Mucosa of gallbladder (tissue), 1 donor: ENCODE measurements around the gene ZDHHC14. TPM values are rescaled to one million over a fixed set of nuclear protein-coding genes. Genes with fewer than 3 reads are reported as not detected.
"Not testable (repeated sequence)": the region's sequence is repeated elsewhere in the genome, so short reads cannot be mapped to it uniquely, and the experiment has no call there.

Source experiments
- DNase-seq: peaks from one replicate; pipeline ENCODE4 v3.0.0-alpha.2; 2020; ENCODE audit warnings: low spot score
- total RNA-seq: library from RNA; stranded (reverse); gene quantifications from one replicate; pipeline ENCODE4 v1.2.1, GENCODE V29; 2021
- donor health status: DM: no; HTN: no; CAD: no.

ZDHHC14 gene
- total RNA-seq, 1 donor from 2014 or later: 17.8 TPM

DNA sequence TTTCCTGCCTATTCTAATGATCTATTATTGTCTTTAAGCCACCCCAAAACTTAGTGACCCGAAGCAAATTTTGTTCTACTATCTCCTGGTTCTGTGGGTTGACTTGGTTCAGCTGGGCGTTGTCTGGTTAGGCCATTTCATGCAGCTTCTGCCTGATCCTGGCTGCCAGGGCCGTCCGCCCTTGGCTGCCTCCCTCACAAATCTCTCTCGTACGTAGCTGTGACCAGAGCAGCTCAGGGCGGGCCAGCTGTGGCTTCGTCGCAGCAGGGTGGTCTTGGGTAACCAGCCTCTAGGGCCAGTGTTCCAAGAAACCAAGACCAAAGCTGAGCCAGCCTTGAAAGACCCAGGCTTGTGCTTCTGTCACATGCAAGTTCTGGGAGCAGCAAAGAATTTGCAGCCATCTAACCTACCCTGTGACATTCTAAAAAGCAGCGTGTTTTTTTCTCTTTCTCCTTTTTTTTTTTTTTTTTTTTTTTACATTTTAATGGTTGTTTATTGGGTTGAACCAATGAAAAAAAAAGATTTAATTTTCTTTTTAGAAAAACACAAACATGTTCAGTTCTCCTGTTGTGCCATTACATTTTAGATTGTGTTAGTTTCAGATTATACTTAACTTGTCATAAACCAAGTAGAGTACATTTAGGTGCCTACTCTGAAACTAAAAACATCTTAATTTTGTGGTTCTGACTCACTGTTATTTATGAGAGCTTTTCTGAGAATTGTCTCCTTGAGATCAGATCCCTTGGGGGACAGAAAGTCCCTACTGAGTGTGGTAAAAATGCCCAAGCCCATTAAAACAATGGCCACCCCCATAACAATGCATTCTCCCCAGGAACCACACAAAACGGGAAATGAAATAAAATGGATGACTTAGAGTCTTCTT lies 83.9 kb downstream of the ZDHHC14 start:
- no peak for DNase-seq

DNA sequence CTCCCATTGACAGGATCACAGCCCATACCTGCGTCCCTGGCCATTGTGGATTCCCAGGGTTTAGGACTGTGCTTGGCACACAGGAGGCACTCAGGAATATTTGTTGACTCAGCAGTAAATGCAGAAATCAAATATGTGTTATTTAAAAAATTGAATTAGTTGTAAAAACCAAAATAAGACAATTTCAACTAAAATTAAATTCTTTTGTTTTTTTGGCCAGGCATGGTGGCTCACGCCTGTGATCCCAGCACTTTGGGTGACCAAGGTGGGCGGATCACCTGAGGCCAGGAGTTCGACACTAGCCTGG lies 85.3 kb downstream of the ZDHHC14 start:
- no peak for DNase-seq

GRCh38 chr6:157467339-157467738 lies 86.3 kb downstream of the ZDHHC14 start:
- DNase-seq: not testable (repeated sequence)

DNA sequence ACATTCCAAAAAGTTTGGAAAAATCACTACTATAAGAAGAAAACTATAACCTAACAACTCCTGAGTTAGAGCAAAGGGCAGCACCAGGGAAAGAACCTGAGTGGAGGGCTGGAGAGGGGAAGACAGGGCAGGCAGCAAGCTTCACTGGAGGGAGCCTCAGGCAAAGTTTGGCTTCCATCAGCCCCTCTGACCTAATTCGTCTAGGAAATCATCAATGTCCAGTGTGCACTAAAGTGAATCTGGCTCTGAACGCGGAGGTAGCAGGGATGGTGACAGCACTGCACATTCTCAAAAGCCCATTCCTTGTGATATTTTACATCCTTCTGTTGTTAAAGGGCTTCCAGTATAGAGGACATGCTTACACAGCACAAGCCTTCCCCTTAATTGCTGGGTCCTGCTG lies 87.1 kb downstream of the ZDHHC14 start:
- no peak for DNase-seq

DNA sequence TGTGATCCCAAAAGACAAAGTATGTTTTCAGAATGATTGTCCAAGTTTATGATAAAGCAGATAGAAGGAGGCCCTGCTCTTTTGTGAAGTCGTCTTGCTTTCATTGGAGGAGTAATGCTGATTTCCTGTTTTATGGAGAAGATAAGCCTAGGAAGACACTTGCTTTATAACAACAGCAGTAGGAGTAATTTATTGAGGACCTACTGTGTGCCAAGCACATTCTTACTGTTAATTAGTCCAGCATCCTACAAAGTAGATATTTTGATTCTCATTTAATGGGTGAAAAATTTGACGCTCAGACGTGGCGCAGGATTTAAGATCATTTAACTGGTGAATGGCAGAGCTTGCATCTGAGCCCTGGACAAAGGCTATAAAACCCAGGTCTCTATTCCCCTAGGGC lies 87.6 kb downstream of the ZDHHC14 start:
- no peak for DNase-seq

DNA sequence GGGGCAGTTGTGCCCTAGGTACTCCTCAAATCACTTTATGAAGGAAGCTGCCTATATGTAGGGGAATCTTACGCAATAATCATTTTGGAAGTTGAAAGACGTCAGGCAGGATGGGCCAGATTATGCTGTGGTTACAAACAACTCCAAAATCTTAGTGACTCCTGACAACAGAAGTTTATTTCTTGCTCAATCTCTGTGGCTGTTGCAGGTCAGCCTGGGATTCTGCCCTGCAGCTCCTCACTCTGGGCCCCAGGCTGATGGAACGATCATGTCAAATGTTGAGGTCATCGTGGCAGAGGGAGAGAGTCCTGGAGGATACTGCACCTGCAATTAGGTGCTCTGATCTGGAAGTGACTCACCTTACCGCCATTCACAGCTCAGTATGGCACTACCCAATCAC lies 88.4 kb downstream of the ZDHHC14 start:
- no peak for DNase-seq

- DNase-seq: no peak
These were observed 90.2 kb downstream of the ZDHHC14 start for GRCh38 chr6:157471077-157471686.

DNA sequence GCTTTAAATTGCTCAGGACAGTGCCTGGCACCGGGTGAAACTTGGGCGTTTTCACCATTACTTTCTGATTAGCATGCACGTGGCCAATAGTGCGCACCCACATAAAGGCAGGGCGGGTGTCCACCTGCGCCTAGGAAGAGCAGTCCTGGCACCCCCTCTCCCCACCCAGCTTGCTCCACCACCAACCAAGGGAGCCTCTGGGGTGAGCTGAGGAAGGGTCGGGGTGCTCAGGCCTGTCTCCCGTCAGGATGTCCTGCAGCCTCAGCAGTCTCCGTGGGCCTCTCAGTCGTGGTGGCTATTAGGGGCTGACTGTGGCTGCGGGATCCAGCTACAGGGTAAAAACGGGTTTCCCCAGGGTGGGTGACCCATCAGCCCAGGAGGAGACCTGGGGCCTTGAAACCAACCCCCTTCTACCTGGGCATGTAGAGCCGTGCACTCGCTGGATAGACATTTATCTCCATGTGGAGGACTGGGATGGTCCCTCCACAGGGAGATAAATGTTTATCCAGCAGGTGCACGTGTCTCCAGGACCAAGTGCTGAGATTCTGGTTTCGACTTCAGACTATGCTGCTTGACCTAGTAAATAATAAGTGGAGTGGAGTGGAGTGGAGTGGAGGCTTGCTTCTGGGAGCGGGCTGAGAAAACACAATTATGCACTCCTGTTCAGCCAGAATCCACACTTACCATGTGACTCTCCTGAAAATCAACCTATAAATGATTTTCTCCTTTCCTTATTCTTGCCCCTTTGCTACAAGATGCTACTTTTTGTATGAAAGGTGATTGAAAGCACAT lies 91.1 kb downstream of the ZDHHC14 start:
- DNase-seq: no peak

DNA sequence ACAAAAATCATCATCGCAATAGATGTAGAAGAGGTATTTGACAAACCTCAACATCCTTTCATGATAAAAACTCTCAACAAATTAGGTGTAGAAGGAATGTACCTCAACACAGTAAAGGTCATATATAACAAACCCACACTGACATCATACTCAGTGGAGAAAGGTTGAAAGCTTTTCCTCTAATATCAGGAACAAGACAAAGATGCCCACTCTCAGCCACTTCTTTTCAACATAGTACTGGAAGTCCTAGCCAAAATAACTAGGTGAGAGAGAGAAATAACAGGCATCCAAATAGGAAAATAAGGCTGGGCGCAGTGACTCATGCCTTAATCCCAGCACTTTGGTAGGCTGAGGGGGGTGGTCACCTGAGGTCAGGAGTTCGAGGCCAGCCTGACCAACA lies 95.8 kb downstream of the ZDHHC14 start:
- no peak for DNase-seq

GRCh38 chr6:157478926-157479325 lies 97.9 kb downstream of the ZDHHC14 start:
- DNase-seq: no peak

DNA sequence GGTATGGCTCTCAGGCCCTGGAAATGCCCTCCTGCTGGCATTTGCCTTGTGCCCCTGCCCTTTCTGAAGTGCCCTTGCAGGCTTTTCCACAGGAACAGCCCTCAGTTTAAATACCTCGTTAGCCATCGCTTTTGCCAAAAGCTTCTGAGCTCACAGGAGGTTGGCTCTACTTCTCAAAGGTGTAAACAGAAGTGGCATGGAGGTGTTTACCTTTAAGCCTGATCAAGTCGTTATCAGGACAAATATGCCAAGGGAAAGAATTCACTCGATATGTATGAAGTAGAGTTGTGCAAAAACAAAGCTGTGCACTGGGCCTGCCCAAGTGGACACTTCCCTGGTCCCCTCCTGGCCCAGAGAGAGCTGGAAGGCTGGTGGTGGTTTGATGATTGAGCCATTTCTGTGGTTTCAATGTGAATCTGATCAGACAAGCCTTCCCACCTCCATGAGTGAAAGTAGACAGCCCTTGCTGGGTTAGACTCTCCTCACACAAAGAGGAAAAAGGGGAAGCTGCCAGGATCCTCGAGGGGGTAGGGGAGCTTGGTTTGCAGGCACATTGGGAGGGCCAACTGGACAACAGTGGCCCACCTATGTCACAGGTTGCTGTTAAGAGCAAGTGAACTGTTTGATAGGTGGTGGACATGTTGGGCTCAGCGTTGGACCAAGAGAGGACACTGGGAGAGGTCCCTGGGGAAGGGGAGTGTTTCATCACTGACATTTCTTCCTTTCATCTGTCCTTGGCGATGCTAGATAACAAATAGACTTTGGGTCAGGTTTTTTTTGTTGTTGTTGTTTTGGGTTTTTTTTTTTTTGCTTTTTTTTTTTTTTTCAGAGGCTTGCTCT lies 98.7 kb downstream of the ZDHHC14 start:
- no peak for DNase-seq

DNA sequence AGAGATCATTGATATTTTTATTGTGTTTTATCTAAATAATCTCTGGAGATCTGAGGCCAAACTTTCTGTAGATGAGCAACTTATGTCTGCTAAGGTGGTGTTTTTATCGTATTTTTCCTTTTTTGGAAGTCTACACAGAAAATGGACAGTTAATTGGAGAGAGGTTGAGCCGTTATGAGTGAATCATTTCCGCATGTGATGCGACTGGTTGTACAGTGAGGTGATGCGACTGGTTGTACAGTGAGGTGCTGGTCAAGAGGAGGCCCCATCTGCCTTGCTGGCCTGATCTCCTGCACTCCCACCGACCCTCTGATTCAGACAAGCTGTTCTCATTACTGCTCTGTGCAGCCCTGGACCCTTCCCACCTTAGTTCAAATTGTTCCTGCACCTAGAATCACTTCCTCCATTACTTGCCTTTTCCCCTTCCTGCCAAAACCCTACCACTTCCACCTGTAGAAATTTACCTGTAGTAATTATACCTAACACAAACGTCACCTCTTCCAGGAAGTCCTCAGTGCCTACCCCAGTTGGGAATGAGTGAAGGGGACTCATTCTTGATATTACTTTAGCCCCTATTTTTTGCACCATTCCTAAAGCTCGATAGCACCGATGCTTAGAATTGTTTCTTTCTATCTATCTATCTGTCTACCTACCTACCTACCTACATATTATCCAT lies 100.3 kb downstream of the ZDHHC14 start:
- no peak for DNase-seq

GRCh38 chr6:157481865-157482249 lies 100.9 kb downstream of the ZDHHC14 start:
- no peak for DNase-seq

DNA sequence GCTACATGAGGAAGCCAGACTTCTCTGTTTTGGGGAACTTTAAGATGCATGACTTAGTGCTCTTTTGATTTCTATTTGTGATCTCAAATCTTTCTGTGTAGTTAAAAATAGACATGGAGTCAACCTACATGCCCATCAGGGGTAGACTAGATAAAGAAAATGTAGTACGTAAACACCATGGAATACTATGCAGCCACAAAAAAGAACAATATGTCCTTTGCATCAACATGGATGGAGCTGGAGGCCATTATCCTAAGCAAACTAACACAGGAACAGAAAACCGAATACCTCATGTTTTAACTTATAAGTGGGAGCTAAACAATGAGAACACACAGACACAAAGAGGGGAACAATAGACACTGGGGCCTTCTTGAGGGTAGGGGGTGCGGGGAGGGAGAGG lies 102.8 kb downstream of the ZDHHC14 start:
- DNase-seq: no peak

DNA sequence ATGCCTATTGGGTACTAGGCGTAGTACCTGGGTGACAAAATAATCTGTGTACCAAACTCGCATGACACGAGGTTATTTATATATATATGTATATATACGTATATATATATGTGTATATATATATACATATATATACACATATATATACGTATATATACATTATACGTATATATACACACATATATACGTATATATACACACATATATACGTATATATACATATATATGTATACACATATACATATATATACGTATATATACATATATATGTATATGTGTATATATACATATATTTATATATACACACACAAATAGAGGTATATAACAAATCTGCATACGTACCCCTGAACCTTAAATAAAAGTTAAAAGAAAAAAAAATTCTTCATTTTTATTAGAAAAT lies 103.2 kb downstream of the ZDHHC14 start:
- DNase-seq: no peak

- DNase-seq: no peak
These were observed 105.6 kb downstream of the ZDHHC14 start for GRCh38 chr6:157486572-157486971.

DNA sequence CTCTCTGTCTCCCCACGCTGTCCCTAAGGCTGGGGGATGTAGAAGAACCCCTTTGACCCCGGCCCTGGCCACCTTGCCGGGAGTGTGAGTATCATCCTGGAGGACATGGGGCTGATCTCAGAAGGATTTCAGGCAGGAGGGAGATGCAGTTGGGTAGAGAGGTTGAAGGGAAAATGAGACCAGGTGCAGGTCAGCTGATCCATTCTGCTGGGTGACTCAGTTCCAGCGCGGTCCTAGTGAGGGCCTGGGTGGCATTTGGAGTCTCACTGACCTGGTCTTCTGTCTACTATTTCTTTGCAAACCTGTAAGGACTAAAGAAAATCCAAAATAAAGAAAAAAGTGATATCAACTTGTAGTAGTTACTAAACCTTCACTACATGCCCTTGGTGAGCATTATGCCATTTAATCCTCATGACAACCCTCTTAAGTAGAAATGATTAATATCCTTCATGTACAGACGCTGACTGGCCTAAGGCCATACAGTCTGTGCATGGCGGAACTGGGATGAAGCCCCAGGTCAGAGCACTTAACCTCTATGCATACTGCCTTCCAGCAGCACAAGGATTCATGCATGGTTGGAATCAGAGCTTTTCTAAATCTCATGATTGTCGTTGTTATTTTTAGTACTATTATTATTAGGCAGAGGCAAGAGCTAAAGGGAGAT lies 106.3 kb downstream of the ZDHHC14 start:
- DNase-seq: no peak

DNA sequence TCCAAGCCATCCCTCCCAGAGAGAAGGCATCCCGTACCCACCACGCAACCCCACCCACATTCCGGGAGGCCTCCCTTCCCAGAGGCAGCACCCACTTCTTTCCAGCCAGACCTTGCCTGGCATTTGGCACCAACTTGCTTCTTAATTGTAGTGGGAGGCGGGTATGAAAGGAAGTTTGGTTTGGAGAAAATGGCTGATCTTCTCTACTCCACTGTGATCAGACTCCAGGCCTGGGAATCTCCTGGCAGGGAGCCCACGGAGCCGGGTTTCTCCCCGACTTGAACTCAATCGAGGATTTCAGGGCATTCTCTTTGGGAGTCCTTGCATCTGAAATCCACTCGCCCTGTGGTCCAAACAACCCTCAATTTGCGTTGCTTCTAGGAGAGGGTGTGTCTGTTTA lies 107.1 kb downstream of the ZDHHC14 start:
- no peak for DNase-seq

- no peak for DNase-seq
These were observed 107.7 kb downstream of the ZDHHC14 start for GRCh38 chr6:157488716-157489118.

GRCh38 chr6:157490611-157491269 lies 109.8 kb downstream of the ZDHHC14 start:
- no peak for DNase-seq
